PC-3 (cell line): ENCODE results near the gene TMTC1.

Experiments used
- EZH2phosphoT487 ChIP-seq: fragments of 300-600 bp; sonication (generic); IDR thresholded peaks from 2 replicates; pipeline ENCODE4 v1.6.1; 2018; ENCODE audit warnings: mild to moderate bottlenecking, antibody characterized with exemption, low read length, borderline replicate concordance
- TF ChIP-seq, protein P1 (sequence below): fragments of 300-600 bp; sonication (generic); conservative IDR thresholded peaks from 2 replicates; pipeline ENCODE4 v1.5.1; 2017; ENCODE audit warnings: antibody characterized with exemption, low read depth, mild to moderate bottlenecking, low read length

GRCh38 chr12:29625359-29625953, 158.3 kb downstream of the TMTC1 start:
- TF ChIP-seq, protein P1, sequence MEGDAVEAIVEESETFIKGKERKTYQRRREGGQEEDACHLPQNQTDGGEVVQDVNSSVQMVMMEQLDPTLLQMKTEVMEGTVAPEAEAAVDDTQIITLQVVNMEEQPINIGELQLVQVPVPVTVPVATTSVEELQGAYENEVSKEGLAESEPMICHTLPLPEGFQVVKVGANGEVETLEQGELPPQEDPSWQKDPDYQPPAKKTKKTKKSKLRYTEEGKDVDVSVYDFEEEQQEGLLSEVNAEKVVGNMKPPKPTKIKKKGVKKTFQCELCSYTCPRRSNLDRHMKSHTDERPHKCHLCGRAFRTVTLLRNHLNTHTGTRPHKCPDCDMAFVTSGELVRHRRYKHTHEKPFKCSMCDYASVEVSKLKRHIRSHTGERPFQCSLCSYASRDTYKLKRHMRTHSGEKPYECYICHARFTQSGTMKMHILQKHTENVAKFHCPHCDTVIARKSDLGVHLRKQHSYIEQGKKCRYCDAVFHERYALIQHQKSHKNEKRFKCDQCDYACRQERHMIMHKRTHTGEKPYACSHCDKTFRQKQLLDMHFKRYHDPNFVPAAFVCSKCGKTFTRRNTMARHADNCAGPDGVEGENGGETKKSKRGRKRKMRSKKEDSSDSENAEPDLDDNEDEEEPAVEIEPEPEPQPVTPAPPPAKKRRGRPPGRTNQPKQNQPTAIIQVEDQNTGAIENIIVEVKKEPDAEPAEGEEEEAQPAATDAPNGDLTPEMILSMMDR = no peak
- TF ChIP-seq EZH2phosphoT487 = no peak
